Gastroesophageal sphincter (tissue), 4 donors: Measurements from ENCODE around the gene CMTM8. TPM values are rescaled to one million over a fixed set of nuclear protein-coding genes. Genes with fewer than 3 reads are reported as not detected.

Experiments
- ATAC-seq: fragments of 150-250 bp; one replicate; pipeline ENCODE4 v1.9.1; 2016; ENCODE audit warnings: mild to moderate bottlenecking, moderate library complexity
- H3K27ac ChIP-seq, 4 donors: fragments of 200-600 bp; sonication (generic) in 3 of 4; 1 replicate in 3 of 4; 2 replicates in 1 of 4; pipeline ENCODE4 v1.5.1; 2016 to 2019
- H3K27me3 ChIP-seq: fragments of 200-600 bp; sonication (generic); one replicate; pipeline ENCODE4 v1.5.1; 2019
- H3K36me3 ChIP-seq, 2 donors: fragments of 200-600 bp; sonication (generic); one replicate each; pipeline ENCODE4 v1.5.1; 2019; ENCODE audit warnings: control low read depth in 1 of 2
- H3K4me1 ChIP-seq, 3 donors: fragments of 200-600 bp; sonication (generic); 1 replicate in 2 of 3; 2 replicates in 1 of 3; pipeline ENCODE4 v1.5.1; 2016 to 2019; ENCODE audit warnings: control low read depth in 2 of 3
- H3K4me3 ChIP-seq, 2 donors: fragments of 200-600 bp; sonication (generic); one replicate each; pipeline ENCODE4 v1.5.1; 2019; ENCODE audit warnings: mild to moderate bottlenecking in 1 of 2, moderate library complexity in 1 of 2
- H3K9me3 ChIP-seq, 3 donors: fragments of 200-600 bp; sonication (generic); one replicate each; pipeline ENCODE4 v1.5.1; 2017 to 2019; ENCODE audit warnings: control low read depth in 2 of 3
- EP300 ChIP-seq: sonication (generic); formaldehyde crosslinking; IDR thresholded peaks from one replicate; pipeline ENCODE4 v1.6.1; 2017; ENCODE audit warnings: antibody characterized with exemption, mild to moderate bottlenecking
- POLR2A ChIP-seq, 2 donors: fragments of 450-650 bp; IDR thresholded peaks; one replicate each; pipeline ENCODE4 v1.6.1; 2017; ENCODE audit warnings: antibody characterized with exemption in 2 of 2, mild to moderate bottlenecking in 2 of 2, moderate library complexity in 1 of 2
- POLR2AphosphoS5 ChIP-seq: sonication (generic); formaldehyde crosslinking; IDR thresholded peaks from one replicate; pipeline ENCODE4 v1.6.1; 2017; ENCODE audit warnings: antibody characterized with exemption
- WGBS, 2 donors: methylation state at CpG; one replicate each; pipeline ENCODE4 v1.1.5; 2018; ENCODE audit warnings: low coverage in 1 of 2; 5-methylcytosine and 5-hydroxymethylcytosine counted together
- total RNA-seq, 4 donors: library from RNA; depleted of rRNA; stranded (reverse); fragments of >200 nt; gene quantifications; one replicate each; pipeline ENCODE4 v1.1.0, GENCODE V29; 2016
- TF ChIP-seq, protein P1 (sequence below), 4 experiments: fragments of 200-600 bp in 2 of 4; fragments of 450-650 bp in 2 of 4; sonication (generic) in 1 of 4; IDR thresholded peaks; one replicate each; pipeline ENCODE4 v1.5.1; 2017 to 2019; ENCODE audit warnings: antibody characterized with exemption in 4 of 4, mild to moderate bottlenecking in 2 of 4, moderate library complexity in 2 of 4

Gene CMTM8
- total RNA-seq, 4 donors from 2014 or later: 1.2 to 3.1 (median 1.6) TPM

DNA sequence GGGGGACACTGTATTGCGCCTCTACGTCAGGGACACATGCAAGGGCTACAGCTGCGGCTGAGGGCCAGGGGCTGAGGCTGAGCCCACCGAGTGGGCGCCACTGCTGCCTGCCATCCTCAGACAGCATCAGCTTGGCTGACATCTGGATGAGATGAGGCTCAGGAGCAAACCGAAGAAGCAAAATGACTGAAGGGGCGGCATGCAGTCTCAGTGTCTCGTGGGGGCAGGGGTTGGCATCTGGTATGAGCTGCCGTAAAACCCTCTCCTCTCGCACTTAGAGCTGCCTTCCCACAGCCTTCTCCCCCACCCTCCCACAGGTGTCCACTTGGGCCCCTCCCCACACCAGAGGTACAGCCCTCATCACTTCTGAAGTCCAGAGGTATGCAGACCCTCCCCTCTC is 129.0 kb downstream of the CMTM8 start:
- H3K27me3 ChIP-seq: no peaks in the 10 kb centered on the region
- no peak overlapping the region for H3K4me3 ChIP-seq
- ATAC-seq: no peak
- 89 to 96% methylated on average over 3 to 8 of the region's 10 CpGs for WGBS, 2 donors
- no peak overlapping the region for H3K27ac ChIP-seq
- H3K4me1 ChIP-seq: no peaks in the 10 kb centered on the region
- no peaks in the 10 kb centered on the region for H3K9me3 ChIP-seq
- H3K36me3 ChIP-seq: no peaks in the 10 kb centered on the region
- no peak for TF ChIP-seq POLR2AphosphoS5
- TF ChIP-seq, protein P1, sequence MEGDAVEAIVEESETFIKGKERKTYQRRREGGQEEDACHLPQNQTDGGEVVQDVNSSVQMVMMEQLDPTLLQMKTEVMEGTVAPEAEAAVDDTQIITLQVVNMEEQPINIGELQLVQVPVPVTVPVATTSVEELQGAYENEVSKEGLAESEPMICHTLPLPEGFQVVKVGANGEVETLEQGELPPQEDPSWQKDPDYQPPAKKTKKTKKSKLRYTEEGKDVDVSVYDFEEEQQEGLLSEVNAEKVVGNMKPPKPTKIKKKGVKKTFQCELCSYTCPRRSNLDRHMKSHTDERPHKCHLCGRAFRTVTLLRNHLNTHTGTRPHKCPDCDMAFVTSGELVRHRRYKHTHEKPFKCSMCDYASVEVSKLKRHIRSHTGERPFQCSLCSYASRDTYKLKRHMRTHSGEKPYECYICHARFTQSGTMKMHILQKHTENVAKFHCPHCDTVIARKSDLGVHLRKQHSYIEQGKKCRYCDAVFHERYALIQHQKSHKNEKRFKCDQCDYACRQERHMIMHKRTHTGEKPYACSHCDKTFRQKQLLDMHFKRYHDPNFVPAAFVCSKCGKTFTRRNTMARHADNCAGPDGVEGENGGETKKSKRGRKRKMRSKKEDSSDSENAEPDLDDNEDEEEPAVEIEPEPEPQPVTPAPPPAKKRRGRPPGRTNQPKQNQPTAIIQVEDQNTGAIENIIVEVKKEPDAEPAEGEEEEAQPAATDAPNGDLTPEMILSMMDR (IDR thresholded peaks at IDR 0.05): no peak
- TF ChIP-seq EP300: no peak
- no peak for TF ChIP-seq POLR2A (IDR thresholded peaks at IDR 0.05)

DNA sequence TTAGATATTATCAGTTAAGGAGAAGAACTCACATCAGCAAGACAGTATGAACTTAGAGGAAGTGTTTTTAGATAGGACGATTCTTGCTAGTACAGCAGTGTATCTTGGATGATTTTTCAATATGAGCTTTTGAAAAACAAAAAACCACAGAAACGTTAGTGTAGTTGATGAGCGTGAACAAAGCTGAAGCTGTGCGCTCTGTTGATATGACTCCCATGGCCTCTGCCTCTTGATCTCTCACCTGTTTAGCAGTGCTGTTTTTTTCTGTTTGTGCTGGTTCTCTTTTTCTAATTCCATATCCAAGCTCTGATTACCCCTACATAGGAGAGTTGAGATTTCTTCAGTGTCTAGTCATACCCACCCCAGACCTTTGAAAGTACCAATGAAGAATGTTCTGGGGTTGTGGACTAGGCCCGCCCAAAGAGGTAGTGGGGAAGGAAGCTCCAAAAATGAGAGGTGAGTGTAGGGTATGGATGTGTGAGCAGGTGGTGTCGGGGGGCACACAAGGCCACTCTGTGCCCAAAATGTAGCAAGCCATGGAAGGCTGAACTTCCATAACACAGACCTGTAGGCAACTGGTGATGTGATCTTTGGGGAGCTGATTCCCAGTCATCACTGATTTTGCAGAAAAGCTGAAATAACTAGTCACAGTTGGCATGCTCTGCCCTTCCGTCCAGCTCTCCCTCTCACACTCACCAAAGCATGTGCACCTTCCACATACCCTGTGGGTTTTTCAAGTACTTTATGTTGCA is 133.2 kb downstream of the CMTM8 start:
- H3K27me3 ChIP-seq: no peaks in the 10 kb centered on the region
- 81 to 83% methylated on average over 4 to 6 of the region's 7 CpGs for WGBS, 2 donors

DNA sequence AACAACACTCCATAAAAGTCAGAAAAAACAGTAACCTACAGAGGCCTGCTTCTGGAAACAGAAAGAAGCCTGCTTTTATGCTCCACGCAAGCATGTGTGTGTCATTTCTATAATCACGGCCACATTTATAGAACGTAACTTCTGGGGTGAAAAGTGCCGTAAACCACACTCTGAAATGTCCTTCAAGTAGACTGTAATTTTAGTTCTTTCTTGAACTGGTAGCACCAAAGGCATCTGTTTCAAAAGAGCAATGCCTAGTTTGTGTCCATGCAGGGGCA is 133.7 kb downstream of the CMTM8 start:
- no peak overlapping the region for H3K4me3 ChIP-seq
- 91 to 93% methylated on average over 4 of the region's 4 CpGs for WGBS, 2 donors
- no peak for ATAC-seq

More for the DNA sequence above, 133.2 kb downstream of the CMTM8 start:
- no peaks in the 10 kb centered on the region for H3K9me3 ChIP-seq
- ATAC-seq: no peak
- H3K4me3 ChIP-seq: no peak overlapping the region
- TF ChIP-seq EP300: no peak
- TF ChIP-seq, protein P1 (IDR thresholded peaks at IDR 0.05): no peak
- TF ChIP-seq POLR2A (IDR thresholded peaks at IDR 0.05): no peak
- no peak for TF ChIP-seq POLR2AphosphoS5
- no peaks in the 10 kb centered on the region for H3K4me1 ChIP-seq
- no peak overlapping the region for H3K27ac ChIP-seq
- no peaks in the 10 kb centered on the region for H3K36me3 ChIP-seq

DNA sequence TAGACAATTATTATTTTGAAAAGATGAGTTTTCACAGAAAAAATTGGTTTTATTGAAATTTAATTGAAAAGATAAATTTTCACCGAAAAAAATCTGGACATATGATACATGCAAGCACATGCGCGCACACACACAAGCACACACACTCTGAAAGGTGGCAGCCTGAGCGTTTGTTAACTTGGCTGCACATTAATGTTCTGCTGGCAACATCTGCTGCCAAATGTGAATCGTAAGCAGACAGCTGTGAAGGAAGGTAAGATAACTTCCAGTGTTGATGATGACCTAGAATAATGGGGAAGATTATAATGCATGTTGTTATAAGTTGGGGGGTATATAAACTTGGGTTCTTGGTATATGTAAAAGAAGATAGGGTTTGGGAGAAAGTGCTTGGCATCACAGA is 134.8 kb downstream of the CMTM8 start:
- Histone ChIP-seq H3K27ac (no peak overlapping the region), H3K4me1 (no peaks in the 10 kb centered on the region), H3K36me3 (no peaks in the 10 kb centered on the region), H3K27me3 (no peaks in the 10 kb centered on the region), H3K4me3 (no peak overlapping the region), H3K9me3 (no peaks in the 10 kb centered on the region)
- WGBS, 2 donors: 79 to 84% methylated on average over 2 to 5 of the region's 5 CpGs
- ATAC-seq: no peak
- TF ChIP-seq EP300 (no peak), POLR2AphosphoS5 (no peak), POLR2A (IDR thresholded peaks at IDR 0.05) (no peak)
- TF ChIP-seq, protein P1 (IDR thresholded peaks at IDR 0.05): no peak

More for the DNA sequence above, 133.7 kb downstream of the CMTM8 start:
- Histone ChIP-seq H3K9me3 (no peaks in the 10 kb centered on the region), H3K27me3 (no peaks in the 10 kb centered on the region), H3K4me1 (no peaks in the 10 kb centered on the region), H3K36me3 (no peaks in the 10 kb centered on the region), H3K27ac (no peak overlapping the region)
- no peak for TF ChIP-seq POLR2AphosphoS5
- TF ChIP-seq EP300: no peak

DNA sequence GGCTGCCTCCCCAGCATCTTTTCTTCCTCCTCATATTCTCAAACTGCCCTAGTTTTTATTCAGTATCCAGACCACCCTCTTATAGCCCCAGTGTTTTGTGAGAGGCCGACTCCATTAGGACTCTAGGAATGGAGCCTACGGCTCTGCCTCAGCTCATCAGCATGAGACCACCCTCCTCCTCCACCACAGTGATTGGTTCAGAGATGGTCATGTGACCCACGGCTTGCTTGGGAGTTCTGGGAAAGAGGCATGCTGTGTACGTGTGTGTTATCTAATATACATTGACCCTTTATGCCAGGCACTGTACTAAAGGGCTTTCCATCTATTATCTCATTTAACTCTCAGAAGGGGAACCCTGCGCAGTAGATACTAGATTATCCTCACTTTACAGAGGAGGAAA is 135.4 kb downstream of the CMTM8 start:
- Histone ChIP-seq H3K9me3 (no peaks in the 10 kb centered on the region), H3K4me3 (no peak overlapping the region), H3K36me3 (no peaks in the 10 kb centered on the region), H3K27me3 (no peaks in the 10 kb centered on the region), H3K27ac (no peak overlapping the region), H3K4me1 (no peaks in the 10 kb centered on the region)
- TF ChIP-seq POLR2A (IDR thresholded peaks at IDR 0.05) (no peak), EP300 (no peak)
- TF ChIP-seq, protein P1 (IDR thresholded peaks at IDR 0.05): no peak
- WGBS, 2 donors: 84 to 95% methylated on average over 3 to 5 of the region's 5 CpGs
- ATAC-seq: no peak
